RWPE1 (cell line): ENCODE measurements around the gene SLAMF9.

Experiments
- CTCF ChIA-PET: fragments of 350-600 bp; sonication (Branson Sonifier 250); formaldehyde crosslinking; extraction: SDS; loops from one replicate; lab custom pipeline; 2021; lab: Yijun Ruan, JAX
- POLR2A ChIA-PET: fragments of 400-600 bp; formaldehyde crosslinking; extraction: SDS; loops from one replicate; lab custom pipeline; 2020; ENCODE audit warnings: antibody characterized with exemption; ENCODE audit not compliant: low non-redundant PET; lab: Yijun Ruan, JAX
- DNase-seq: peaks from one replicate; pipeline ENCODE4 v3.0.0; 2012; ENCODE audit warnings: low spot score
- H3K27ac ChIP-seq: fragments of 450-650 bp; 2 replicates; pipeline ENCODE4 v1.5.1; 2017
- CTCF ChIP-seq: fragments of 450-650 bp; conservative IDR thresholded peaks from 2 replicates; pipeline ENCODE4 v1.5.1; 2017; ENCODE audit warnings: low read depth, mild to moderate bottlenecking

Gene SLAMF9

GRCh38 chr1:159939678-159940002 lies 14.4 kb downstream of the SLAMF9 start:
- ChIA-PET CTCF (interaction anchor here (0.8 to 2.6 kb wide), 5 partner anchors 10 to 137 kb away, joined by 3 to 20 read pairs (median 5); partner anchors contain the start of gene FCRL6), POLR2A (interaction anchor here (0.7 kb wide), 1 partner anchor 32 kb away, joined by 3 read pairs; no protein-coding TSS in a partner anchor)
- H3K27ac ChIP-seq: peak overlapping the region; percentile 94
- no peak for DNase-seq
- TF ChIP-seq CTCF: no peak

GRCh38 chr1:159938905-159939677 lies 14.9 kb downstream of the SLAMF9 start:
- DNase-seq: no peak
- no peak for TF ChIP-seq CTCF
- ChIA-PET CTCF (interaction anchor here (0.8 to 2.6 kb wide), 5 partner anchors 9 to 137 kb away, joined by 3 to 20 read pairs (median 7); partner anchors contain the start of gene FCRL6), POLR2A (no interaction called here)
- peak overlapping the region; percentile 94 for H3K27ac ChIP-seq

GRCh38 chr1:159938211-159938852 lies 15.7 kb downstream of the SLAMF9 start:
- TF ChIP-seq CTCF: no peak
- ChIA-PET CTCF (interaction anchor here (1.8 to 2.6 kb wide), 3 partner anchors 46 to 70 kb away, joined by 7 to 20 read pairs (median 7); no protein-coding TSS in a partner anchor), POLR2A (no interaction called here)
- no peak for DNase-seq
- H3K27ac ChIP-seq: peak overlapping the region; percentile 94

GRCh38 chr1:159937054-159937750 lies 16.8 kb downstream of the SLAMF9 start:
- no peak for DNase-seq
- CTCF ChIA-PET: interaction anchor here (0.6 to 5.6 kb wide), 5 partner anchors 43 to 73 kb away, joined by 3 to 85 read pairs (median 4); no protein-coding TSS in a partner anchor
- H3K27ac ChIP-seq: peak overlapping the region; percentile 94
- POLR2A ChIA-PET: no interaction called here
- TF ChIP-seq CTCF: no peak

- CTCF ChIA-PET: interaction anchor here (0.5 to 5.6 kb wide), 10 partner anchors 9 to 274 kb away, joined by 3 to 85 read pairs (median 4); partner anchors contain the start of gene IGSF9
- peak; percentile 78 for DNase-seq
- POLR2A ChIA-PET: no interaction called here
- peak; percentile 95 for TF ChIP-seq CTCF
- peak overlapping the region; percentile 94 for H3K27ac ChIP-seq
These were observed 17.6 kb downstream of the SLAMF9 start for GRCh38 chr1:159936273-159936904.
